ENCODE measurements around the gene PTPRJ. TPM values are rescaled to one million over a fixed set of nuclear protein-coding genes. Genes with fewer than 3 reads are reported as not detected.
"Not testable (repeated sequence)": the region's sequence is repeated elsewhere in the genome, so short reads cannot be mapped to it uniquely, and the experiment has no call there.

PTPRJ gene
- total RNA-seq, 2 donors from 2014 or later = 60.7 to 83.3 TPM

- H3K4me1 Mint-ChIP-seq (ENCODE audit: low read depth in 2 of 2) = peaks cover 0 to 8% of the 10 kb centered on the region in 2 donors
- H3K36me3 Mint-ChIP-seq = peaks cover 21% of the 10 kb centered on the region
- DNase-seq (ENCODE audit: low spot score) (no peak), ATAC-seq (no peak)
- H3K27me3 Mint-ChIP-seq = no peaks in the 10 kb centered on the region
- H3K4me3 Mint-ChIP-seq = no peak overlapping the region
- no peak overlapping the region for H3K27ac Mint-ChIP-seq
- H3K9me3 Mint-ChIP-seq = peaks cover 14% of the 10 kb centered on the region
These were observed 136.3 kb downstream of the PTPRJ start for GRCh38 chr11:48116437-48117228.

- Mint-ChIP-seq H3K27ac (no peak overlapping the region), H3K4me3 (no peak overlapping the region), H3K4me1 (ENCODE audit: low read depth in 2 of 2) (peaks cover 8 to 24% of the 10 kb centered on the region in 2 donors), H3K27me3 (no peaks in the 10 kb centered on the region), H3K9me3 (no peaks in the 10 kb centered on the region), H3K36me3 (peaks cover 21% of the 10 kb centered on the region)
- ATAC-seq (no peak), DNase-seq (ENCODE audit: low spot score) (no peak)
These were observed 141.9 kb downstream of the PTPRJ start for GRCh38 chr11:48122246-48122645.

GRCh38 chr11:48122656-48123055, 142.3 kb downstream of the PTPRJ start:
- no peak overlapping the region for H3K4me3 Mint-ChIP-seq
- no peak overlapping the region for H3K27ac Mint-ChIP-seq
- no peaks in the 10 kb centered on the region for H3K9me3 Mint-ChIP-seq
- ATAC-seq (no peak), DNase-seq (ENCODE audit: low spot score) (no peak)
- H3K4me1 Mint-ChIP-seq (ENCODE audit: low read depth in 2 of 2) = peaks cover 9 to 24% of the 10 kb centered on the region in 2 donors
- no peaks in the 10 kb centered on the region for H3K27me3 Mint-ChIP-seq
- H3K36me3 Mint-ChIP-seq = peaks cover 22% of the 10 kb centered on the region

GRCh38 chr11:48123254-48123875, 143.0 kb downstream of the PTPRJ start:
- H3K27me3 Mint-ChIP-seq = no peaks in the 10 kb centered on the region
- H3K36me3 Mint-ChIP-seq = peaks cover 27% of the 10 kb centered on the region
- no peak overlapping the region for H3K27ac Mint-ChIP-seq
- DNase-seq (ENCODE audit: low spot score) (no peak), ATAC-seq (no peak)
- no peak overlapping the region for H3K4me3 Mint-ChIP-seq
- no peaks in the 10 kb centered on the region for H3K9me3 Mint-ChIP-seq
- peaks cover 15 to 28% of the 10 kb centered on the region in 2 donors for H3K4me1 Mint-ChIP-seq (ENCODE audit: low read depth in 2 of 2)

GRCh38 chr11:48123934-48124755, 143.8 kb downstream of the PTPRJ start:
- Mint-ChIP-seq H3K36me3 (peaks cover 31% of the 10 kb centered on the region), H3K4me3 (no peak overlapping the region), H3K4me1 (ENCODE audit: low read depth in 2 of 2) (peaks cover 21 to 32% of the 10 kb centered on the region in 2 donors), H3K9me3 (no peaks in the 10 kb centered on the region), H3K27me3 (no peaks in the 10 kb centered on the region), H3K27ac (no peak overlapping the region)
- ATAC-seq = no peak
- no peak for DNase-seq (ENCODE audit: low spot score)

GRCh38 chr11:48124880-48125279, 144.5 kb downstream of the PTPRJ start:
- peaks cover 28 to 39% of the 10 kb centered on the region in 2 donors for H3K4me1 Mint-ChIP-seq (ENCODE audit: low read depth in 2 of 2)
- ATAC-seq (no peak), DNase-seq (ENCODE audit: low spot score) (no peak)
- no peak overlapping the region for H3K4me3 Mint-ChIP-seq
- peaks cover 31% of the 10 kb centered on the region for H3K36me3 Mint-ChIP-seq
- H3K27ac Mint-ChIP-seq = no peak overlapping the region
- H3K27me3 Mint-ChIP-seq = no peaks in the 10 kb centered on the region
- H3K9me3 Mint-ChIP-seq = no peaks in the 10 kb centered on the region

- H3K9me3 Mint-ChIP-seq = no peaks in the 10 kb centered on the region
- DNase-seq (ENCODE audit: low spot score) = no peak
- no peak for ATAC-seq
- H3K27me3 Mint-ChIP-seq = no peaks in the 10 kb centered on the region
- H3K36me3 Mint-ChIP-seq = peaks cover 35% of the 10 kb centered on the region
- peaks cover 34 to 44% of the 10 kb centered on the region in 2 donors for H3K4me1 Mint-ChIP-seq (ENCODE audit: low read depth in 2 of 2)
- H3K27ac Mint-ChIP-seq = no peak overlapping the region
- H3K4me3 Mint-ChIP-seq = no peak overlapping the region
These were observed 145.5 kb downstream of the PTPRJ start for GRCh38 chr11:48125866-48126265.

- peak overlapping the region in 1 of 2 donors; percentile 61 for H3K27ac Mint-ChIP-seq
These were observed 147.3 kb downstream of the PTPRJ start for GRCh38 chr11:48127521-48128183.

GRCh38 chr11:48129697-48130395, 149.5 kb downstream of the PTPRJ start:
- no peak for DNase-seq (ENCODE audit: low spot score)
- peak; percentile 70 to 72 for ATAC-seq
- peak overlapping the region; percentile 14 for H3K4me3 Mint-ChIP-seq
- no peaks in the 10 kb centered on the region for H3K27me3 Mint-ChIP-seq
- peak overlapping the region; percentile 44 to 62 for H3K27ac Mint-ChIP-seq
- H3K36me3 Mint-ChIP-seq = peaks cover 26% of the 10 kb centered on the region
- H3K4me1 Mint-ChIP-seq (ENCODE audit: low read depth in 2 of 2) = peaks cover 34 to 36% of the 10 kb centered on the region in 2 donors
- H3K9me3 Mint-ChIP-seq = no peaks in the 10 kb centered on the region

More at GRCh38 chr11:48127521-48128183, 147.3 kb downstream of the PTPRJ start:
- no peaks in the 10 kb centered on the region for H3K27me3 Mint-ChIP-seq
- peak in 1 of 2 donors; percentile 39 for ATAC-seq
- DNase-seq (ENCODE audit: low spot score) = no peak
- no peak overlapping the region for H3K4me3 Mint-ChIP-seq
- H3K4me1 Mint-ChIP-seq (ENCODE audit: low read depth in 2 of 2) = peaks cover 34 to 39% of the 10 kb centered on the region in 2 donors
- H3K9me3 Mint-ChIP-seq = no peaks in the 10 kb centered on the region
- H3K36me3 Mint-ChIP-seq = peaks cover 30% of the 10 kb centered on the region

GRCh38 chr11:48134221-48134922, 154.0 kb downstream of the PTPRJ start:
- Mint-ChIP-seq H3K27ac (no peak overlapping the region), H3K27me3 (no peaks in the 10 kb centered on the region), H3K4me1 (ENCODE audit: low read depth in 2 of 2) (peaks cover 11 to 17% of the 10 kb centered on the region in 2 donors), H3K4me3 (no peak overlapping the region), H3K9me3 (no peaks in the 10 kb centered on the region), H3K36me3 (peaks cover 20% of the 10 kb centered on the region)
- ATAC-seq (no peak), DNase-seq (ENCODE audit: low spot score) (no peak)

GRCh38 chr11:48138222-48138621, 157.9 kb downstream of the PTPRJ start:
- H3K27me3 Mint-ChIP-seq = no peaks in the 10 kb centered on the region
- peaks cover 18% of the 10 kb centered on the region for H3K36me3 Mint-ChIP-seq
- no peak for DNase-seq (ENCODE audit: low spot score)
- H3K9me3 Mint-ChIP-seq = no peaks in the 10 kb centered on the region
- peaks cover 5 to 16% of the 10 kb centered on the region in 2 donors for H3K4me1 Mint-ChIP-seq (ENCODE audit: low read depth in 2 of 2)
- ATAC-seq = no peak
- H3K27ac Mint-ChIP-seq = no peak overlapping the region
- H3K4me3 Mint-ChIP-seq = no peak overlapping the region

- not testable (repeated sequence) for H3K27ac Mint-ChIP-seq; H3K4me3 Mint-ChIP-seq; H3K9me3 Mint-ChIP-seq; H3K27me3 Mint-ChIP-seq; DNase-seq (ENCODE audit: low spot score); ATAC-seq
- Mint-ChIP-seq H3K4me1 (ENCODE audit: low read depth in 2 of 2) (peaks cover 5 to 18% of the 10 kb centered on the region in 2 donors), H3K36me3 (peaks cover 22% of the 10 kb centered on the region)
These were observed 159.5 kb downstream of the PTPRJ start for GRCh38 chr11:48139896-48140295.
